Activated CD8-positive, alpha-beta memory T cell treated with anti-CD3 and anti-CD28 coated beads, Interleukin-2, amount 50 U/mL, for 48 hours (primary cell): ENCODE measurements around the gene SLC47A2.
"Not testable (repeated sequence)": the region's sequence is repeated elsewhere in the genome, so short reads cannot be mapped to it uniquely, and the experiment has no call there.

Experiments used
- DNase-seq: peaks from one replicate; pipeline ENCODE4 v3.0.0-alpha.2; 2020

SLC47A2 gene, protein sequence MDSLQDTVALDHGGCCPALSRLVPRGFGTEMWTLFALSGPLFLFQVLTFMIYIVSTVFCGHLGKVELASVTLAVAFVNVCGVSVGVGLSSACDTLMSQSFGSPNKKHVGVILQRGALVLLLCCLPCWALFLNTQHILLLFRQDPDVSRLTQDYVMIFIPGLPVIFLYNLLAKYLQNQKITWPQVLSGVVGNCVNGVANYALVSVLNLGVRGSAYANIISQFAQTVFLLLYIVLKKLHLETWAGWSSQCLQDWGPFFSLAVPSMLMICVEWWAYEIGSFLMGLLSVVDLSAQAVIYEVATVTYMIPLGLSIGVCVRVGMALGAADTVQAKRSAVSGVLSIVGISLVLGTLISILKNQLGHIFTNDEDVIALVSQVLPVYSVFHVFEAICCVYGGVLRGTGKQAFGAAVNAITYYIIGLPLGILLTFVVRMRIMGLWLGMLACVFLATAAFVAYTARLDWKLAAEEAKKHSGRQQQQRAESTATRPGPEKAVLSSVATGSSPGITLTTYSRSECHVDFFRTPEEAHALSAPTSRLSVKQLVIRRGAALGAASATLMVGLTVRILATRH

GRCh38 chr17:19716108-19717030, at the start of gene SLC47A2:
Gene SLC47A2, minus strand, starts transcription at chr17:19716584. Its CDS starts 29 bp downstream, at chr17:19716555.
- no peak for DNase-seq

DNA sequence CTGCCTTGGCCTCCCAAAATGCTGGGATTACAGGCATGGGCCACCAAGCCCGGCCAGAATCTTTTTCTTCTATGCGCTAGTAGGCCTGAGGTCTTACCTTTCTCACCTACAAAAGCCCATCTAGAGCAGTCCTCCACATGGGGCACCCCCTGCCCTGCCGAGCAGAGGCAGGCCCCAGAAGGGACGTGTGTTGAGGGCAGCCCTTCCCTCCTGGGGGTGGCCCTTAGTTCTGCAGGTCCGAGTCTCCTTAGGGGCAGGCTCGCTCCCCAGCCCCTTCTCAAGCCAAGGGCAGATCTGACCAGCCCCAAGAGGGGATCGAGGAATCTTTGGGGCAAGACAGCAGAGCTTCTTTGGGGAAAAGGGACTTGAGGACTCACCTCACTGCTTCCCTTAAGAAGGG, 49.6 kb upstream of the SLC47A2 start:
- no peak for DNase-seq

DNA sequence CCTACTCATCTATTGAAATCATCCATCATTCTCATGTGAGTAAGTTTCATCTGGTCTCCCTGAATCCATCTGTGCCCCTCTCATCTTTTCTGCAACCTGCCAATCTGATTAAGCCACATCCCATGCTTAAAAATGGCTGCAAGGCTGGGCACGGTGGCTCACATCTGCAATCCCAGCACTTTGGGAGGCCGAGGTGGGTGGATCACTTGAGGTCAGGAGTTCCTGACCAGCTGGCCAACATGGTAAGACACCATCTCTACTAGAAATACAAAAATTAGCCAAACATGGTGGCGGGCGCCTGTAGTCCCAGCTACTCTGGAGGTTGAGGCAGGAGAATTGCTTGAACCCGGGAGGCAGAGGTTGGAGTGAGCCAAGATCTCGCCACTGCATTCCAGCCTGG, 47.6 kb upstream of the SLC47A2 start:
- not testable (repeated sequence) for DNase-seq

DNA sequence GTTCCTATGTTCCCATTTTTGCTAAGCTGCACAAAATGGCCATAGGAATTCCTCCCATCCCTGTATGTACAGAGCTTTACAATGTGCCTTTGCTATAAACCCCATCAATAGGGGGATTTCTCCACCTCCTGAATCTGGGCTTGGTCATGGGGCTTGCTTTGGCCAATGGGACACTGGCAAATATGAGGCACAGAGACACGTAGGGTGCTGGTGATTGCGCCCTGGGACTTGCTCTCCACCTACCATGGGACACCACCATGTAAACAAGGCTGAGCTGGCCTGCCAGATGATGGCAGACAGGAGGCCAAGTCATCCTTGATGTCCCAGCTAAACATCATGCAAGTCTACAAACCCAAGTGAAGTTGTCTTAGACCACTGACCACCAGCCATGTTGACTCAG, 47.0 kb upstream of the SLC47A2 start:
- DNase-seq, result no peak

GRCh38 chr17:19762515-19762961, 46.2 kb upstream of the SLC47A2 start:
- DNase-seq, result peak; percentile 75

DNA sequence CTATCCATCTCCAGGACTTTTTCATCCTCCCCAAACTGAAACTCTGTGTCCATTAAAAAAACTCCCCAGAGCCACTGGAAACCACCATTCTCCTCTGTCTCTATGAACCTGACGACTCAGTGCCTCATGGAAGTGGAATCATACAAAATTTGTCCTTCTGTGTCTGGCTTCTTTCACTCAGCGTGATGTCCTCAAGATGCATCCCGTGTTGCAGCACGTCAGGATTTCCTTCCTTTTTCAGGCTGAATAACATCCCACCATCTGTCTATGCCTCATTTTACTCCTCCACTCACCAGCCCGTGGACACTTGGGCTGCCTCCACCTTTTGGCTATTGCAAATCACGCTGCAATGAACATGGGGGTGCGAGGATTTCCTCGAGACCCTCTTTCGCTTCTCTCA, 44.4 kb upstream of the SLC47A2 start:
- DNase-seq, result peak; percentile 3

GRCh38 chr17:19759568-19760549, 43.5 kb upstream of the SLC47A2 start:
- peak; percentile 40 for DNase-seq

GRCh38 chr17:19757536-19758180, 41.3 kb upstream of the SLC47A2 start:
- DNase-seq, result no peak

DNA sequence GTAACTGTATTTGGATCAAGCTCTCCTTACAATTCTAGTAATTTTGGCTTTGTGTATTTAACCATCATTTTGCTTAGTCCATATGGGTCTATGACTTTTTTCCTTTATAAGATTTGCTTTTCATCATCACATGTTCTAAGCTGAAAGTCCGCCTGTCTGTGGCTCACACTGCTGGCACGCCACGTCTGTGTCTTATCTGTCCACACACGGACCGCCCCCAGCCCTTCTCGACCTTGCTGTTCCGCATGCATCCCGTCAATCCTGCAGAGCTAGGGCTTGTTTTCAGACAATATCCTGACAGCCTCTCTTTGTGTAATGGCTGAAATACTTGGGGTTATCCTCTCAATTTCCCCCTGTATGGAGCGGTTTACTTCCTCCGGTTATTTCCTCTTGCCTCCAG, 40.2 kb upstream of the SLC47A2 start:
- no peak for DNase-seq

DNA sequence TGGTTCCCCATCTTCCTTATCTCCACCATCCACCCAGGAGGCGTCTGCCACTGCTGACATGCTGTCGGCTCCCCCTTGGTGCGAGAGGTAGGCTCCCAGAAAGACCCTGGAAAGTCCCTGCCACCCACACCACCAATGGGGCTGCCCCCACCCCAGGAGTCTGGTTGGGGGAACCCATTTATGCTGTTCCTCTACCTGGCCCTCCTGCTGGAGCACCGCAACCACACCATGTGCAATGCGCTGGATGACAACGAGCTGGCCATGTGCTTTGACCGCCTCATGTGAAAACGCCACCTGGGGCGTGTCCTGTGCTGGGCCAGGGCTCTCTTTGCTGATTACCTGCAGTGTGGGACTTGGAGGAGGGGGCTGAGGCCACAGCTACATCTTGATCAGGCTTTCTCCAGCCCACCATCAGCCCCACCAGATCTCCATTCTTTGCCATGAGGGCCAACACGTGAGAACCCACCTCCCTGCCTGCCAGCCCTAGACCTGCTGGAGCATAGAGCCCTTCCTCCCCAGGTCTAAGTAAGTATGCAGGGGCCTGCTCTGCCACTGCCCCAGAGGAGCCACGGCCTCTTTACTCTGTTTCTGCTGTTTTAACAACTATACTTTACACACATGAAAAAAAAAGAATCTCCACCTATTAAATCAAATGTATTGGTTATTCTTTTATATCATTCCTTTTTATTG, 39.6 kb upstream of the SLC47A2 start:
- no peak for DNase-seq

DNA sequence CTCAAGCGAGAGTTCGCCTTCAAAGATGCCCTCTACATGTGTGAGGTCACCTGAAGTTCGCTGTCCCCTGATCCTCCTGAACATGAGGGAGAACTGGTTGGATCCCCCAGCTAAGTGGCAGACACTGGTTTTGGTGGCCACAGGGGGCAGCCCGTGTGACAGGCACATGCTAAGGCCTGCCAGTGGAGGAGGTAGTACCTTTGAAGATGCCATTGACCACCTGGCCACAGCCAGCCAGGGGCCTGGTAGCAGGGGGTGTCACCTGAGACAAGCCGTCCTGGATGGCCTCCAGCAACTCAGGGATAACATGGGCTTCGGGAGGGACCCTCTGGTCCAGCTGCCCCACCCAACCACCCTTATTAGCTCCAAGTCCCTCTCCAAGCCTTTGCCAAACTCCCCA, 39.0 kb upstream of the SLC47A2 start:
- no peak for DNase-seq

DNA sequence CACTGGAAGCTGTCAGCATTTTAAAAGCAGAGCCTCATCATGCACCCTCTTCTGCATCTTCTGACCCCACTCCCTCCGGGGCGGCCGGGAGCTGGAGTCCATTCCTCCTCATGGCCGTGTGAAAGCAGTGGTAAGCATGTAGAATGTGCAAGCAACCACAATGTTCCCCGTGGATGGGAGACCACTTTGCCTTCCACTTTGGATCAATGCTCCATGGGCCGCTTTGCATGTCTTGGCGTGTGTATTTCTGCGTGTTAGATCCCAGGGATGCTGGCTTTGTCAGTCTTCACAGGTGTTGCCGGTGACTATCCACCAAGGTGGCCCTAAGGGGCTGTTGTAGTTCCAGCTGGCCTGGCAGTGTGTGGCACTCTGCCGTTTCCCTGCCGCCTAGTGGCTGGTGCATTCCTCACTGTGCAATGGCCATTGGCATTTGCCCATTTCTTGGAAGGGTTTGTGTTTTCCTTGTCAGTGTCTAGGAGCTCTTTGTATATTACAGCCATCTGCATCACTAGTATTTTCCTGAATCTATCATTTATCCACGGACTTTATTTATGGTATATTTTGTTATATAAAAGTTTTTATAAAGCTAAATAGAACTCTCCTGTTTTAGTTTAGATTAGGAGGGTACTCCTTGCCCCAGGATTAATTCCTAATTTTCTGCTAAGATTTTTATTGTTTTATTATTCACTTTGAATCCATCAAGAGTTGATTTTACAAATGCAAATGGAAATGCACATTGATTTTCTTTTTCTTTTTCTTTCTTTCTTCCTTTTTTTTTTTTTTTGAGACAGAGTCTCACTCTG, 37.5 kb upstream of the SLC47A2 start:
- no peak for DNase-seq

GRCh38 chr17:19753051-19753509, 36.7 kb upstream of the SLC47A2 start:
- no peak for DNase-seq

DNA sequence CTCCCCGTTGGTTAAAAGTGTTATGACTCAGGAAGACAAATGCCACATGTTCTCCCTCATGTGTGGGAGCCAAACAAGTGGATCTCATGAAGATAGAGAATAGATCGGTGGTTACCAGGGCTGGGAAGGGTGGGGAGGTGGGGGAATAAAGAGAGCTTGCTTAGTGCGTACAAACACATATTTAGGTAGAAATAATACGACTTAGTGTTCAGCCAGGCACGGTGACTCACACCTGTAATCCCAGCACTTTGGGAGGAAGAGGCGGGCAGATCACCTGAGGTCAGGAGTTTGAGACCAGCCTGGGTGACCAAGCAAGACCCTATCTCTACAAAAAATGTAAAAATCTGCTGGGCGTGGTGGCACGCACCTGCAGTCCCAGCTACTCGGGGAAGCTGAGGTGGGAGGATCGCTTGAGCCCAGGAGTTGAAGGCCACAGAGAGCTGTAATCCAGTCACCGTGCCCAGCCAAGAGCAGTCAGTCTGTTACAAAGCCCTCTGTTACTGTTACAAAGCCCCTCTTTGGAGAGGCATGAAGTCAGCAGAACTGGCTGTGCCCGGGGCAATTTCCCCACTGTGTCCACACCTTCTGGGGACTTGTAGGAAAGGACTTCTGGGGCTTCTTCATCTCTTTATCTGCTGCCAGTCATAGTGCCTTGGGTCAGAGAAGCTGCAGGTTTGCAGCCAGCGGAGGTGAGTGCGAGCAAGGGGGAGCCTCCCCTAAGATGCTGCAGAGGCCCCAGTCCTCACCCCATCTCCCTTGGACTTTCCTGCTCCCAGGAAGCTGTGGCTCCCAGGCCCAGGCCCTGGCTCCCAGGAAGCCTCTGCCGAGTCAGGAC, 36.0 kb upstream of the SLC47A2 start:
- DNase-seq, result no peak

DNA sequence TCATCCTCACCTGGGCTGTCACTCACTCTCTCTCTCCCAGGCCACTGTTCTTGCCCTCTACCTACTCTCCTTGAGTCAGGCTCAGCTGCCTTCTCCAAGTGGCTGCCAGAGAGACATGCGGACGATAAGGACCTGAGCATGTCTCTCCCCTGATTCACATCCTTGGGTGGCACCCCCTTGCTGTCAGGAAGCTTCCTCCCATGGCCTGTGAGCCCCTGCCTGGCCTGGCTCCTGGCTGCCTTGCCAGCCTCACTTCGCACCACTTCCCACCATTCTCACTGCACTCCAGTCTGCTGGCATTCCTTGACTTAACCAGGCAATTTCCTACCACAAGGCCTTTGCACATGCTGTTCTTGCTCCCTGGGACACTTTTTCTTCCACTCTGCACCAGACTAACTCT, 34.5 kb upstream of the SLC47A2 start:
- no peak for DNase-seq

DNA sequence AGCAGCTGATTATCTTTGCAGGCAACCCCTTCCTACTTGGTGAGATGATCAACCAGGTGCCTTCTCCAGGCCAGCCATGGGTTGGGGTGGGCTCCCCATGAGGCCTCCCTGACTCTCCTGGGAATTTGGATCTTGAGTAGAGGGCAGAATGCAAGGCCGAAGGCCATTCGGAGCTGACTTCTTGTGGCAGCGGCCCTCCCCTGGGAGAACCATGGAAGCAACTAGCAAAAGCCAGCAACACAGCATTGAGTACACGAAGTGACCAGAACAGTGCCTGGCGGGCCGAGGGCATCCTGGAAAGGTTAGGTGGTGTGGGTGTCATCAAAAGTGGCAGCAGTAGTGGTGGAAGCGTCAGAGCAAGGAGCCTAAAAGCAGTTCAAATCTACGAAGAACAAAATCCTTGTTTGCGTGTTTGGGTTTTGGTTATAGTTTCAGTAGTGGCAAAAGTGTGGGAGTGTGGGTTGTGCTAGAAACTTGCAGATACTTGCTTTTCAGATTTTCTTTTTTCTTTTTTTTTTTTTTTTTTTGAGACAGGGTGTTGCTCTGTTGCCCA, 33.7 kb upstream of the SLC47A2 start:
- DNase-seq, result no peak

DNA sequence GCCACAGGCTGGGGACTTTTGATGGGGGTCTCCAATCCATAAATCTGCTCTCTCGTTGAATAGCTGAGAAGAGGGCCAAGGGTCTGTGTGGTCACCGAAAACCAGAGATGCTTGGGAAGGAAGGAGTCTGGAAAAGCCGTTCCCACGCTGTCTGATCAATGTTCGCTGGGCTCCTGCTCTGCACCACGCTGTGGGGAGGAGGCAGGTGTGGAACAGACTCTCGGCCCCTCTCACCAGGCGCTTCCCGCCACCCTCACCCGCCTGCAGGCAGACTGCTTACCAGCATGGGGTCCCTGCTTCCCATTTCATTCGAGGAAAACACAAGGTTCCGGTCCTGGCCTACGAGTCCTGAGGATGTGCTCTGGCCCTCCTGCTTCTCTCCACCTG, 32.4 kb upstream of the SLC47A2 start:
- no peak for DNase-seq
